Inflammatory macrophage (primary cell): Measurements from ENCODE around the gene SEPTIN8.

Experiments used
- DNase-seq, 2 donors: peaks; one replicate each; pipeline ENCODE4 v3.0.0-alpha.2; 2020 to 2022
- total RNA-seq, 18 experiments: gene quantifications; one replicate each; lab custom pipeline; 2026; ENCODE audit warnings: mixed read lengths in 6 of 18, inconsistent platforms in 2 of 18; lab: John Stamatoyannopoulos, UW

Gene SEPTIN8
- total RNA-seq = 8.9 to 22.5 (median 19.3) reads per million in 18 experiments

- DNase-seq = peak; percentile 25 to 44
Observed at GRCh38 chr5:132777209-132778069, at the start of gene SEPTIN8. Gene SEPTIN8 (minus strand): TSS chr5:132777239. CDS start chr5:132777137, 102 bp downstream.

- DNase-seq = no peak
Observed at GRCh38 chr5:132826424-132827082, 49.5 kb upstream of the SEPTIN8 start.

- no peak for DNase-seq
Observed at GRCh38 chr5:132825834-132826391, 48.9 kb upstream of the SEPTIN8 start.

GRCh38 chr5:132825033-132825833 lies 48.2 kb upstream of the SEPTIN8 start:
- no peak for DNase-seq

- DNase-seq = no peak
Observed at GRCh38 chr5:132824426-132824825, 47.4 kb upstream of the SEPTIN8 start.

GRCh38 chr5:132823481-132824050 lies 46.5 kb upstream of the SEPTIN8 start:
- peak in 1 of 2 donors; percentile 0 for DNase-seq

- peak in 1 of 2 donors; percentile 1 for DNase-seq
Observed at GRCh38 chr5:132822650-132823480, 45.8 kb upstream of the SEPTIN8 start.

- no peak for DNase-seq
Observed at GRCh38 chr5:132821791-132822190, 44.8 kb upstream of the SEPTIN8 start.

- no peak for DNase-seq
Observed at GRCh38 chr5:132821350-132821749, 44.3 kb upstream of the SEPTIN8 start.

GRCh38 chr5:132820162-132820754 lies 43.2 kb upstream of the SEPTIN8 start:
- peak; percentile 91 for DNase-seq

- DNase-seq = no peak
Observed at GRCh38 chr5:132819468-132819867, 42.4 kb upstream of the SEPTIN8 start.

- DNase-seq = peak in 1 of 2 donors; percentile 1
Observed at GRCh38 chr5:132817011-132817410, 40.0 kb upstream of the SEPTIN8 start.

- peak in 1 of 2 donors; percentile 2 for DNase-seq
Observed at GRCh38 chr5:132816554-132816953, 39.5 kb upstream of the SEPTIN8 start.

GRCh38 chr5:132816083-132816482 lies 39.0 kb upstream of the SEPTIN8 start:
- peak in 1 of 2 donors; percentile 1 for DNase-seq

GRCh38 chr5:132815454-132815853 lies 38.4 kb upstream of the SEPTIN8 start:
- DNase-seq = no peak

- no peak for DNase-seq
Observed at GRCh38 chr5:132814503-132815294, 37.7 kb upstream of the SEPTIN8 start.

GRCh38 chr5:132813599-132814502 lies 36.8 kb upstream of the SEPTIN8 start:
- DNase-seq = no peak

- no peak for DNase-seq
Observed at GRCh38 chr5:132812781-132813598, 36.0 kb upstream of the SEPTIN8 start, which contains the start of gene SOWAHA. Gene SOWAHA (plus strand): TSS chr5:132813302. CDS start chr5:132813622, 320 bp downstream.
